Pancreas (tissue), 10 donors: ENCODE results near the gene EVI2B. TPM values are rescaled to one million over a fixed set of nuclear protein-coding genes. Genes with fewer than 3 reads are reported as not detected.
"Not testable (repeated sequence)": the region's sequence is repeated elsewhere in the genome, so short reads cannot be mapped to it uniquely, and the experiment has no call there.

Source experiments
- ATAC-seq, 4 donors: fragments of 200-7000 bp; cut with Tn5 transposase; one replicate each; pipeline versions ENCODE4 v1.8.0 to v1.9.1; 2020; ENCODE audit warnings: mild to moderate bottlenecking in 4 of 4, moderate library complexity in 4 of 4
- DNase-seq, 6 donors: peaks; one replicate each; pipeline ENCODE4 v3.0.0-alpha.2; 2020
- FAIRE-seq: peaks from 2 replicates; lab custom pipeline; 2012; peaks lifted over from hg19 to GRCh38; lab: Jason Lieb, UNC
- H3K27ac ChIP-seq, 4 donors: fragments of 200-600 bp; sonication (generic); 1 replicate in 3 of 4; 2 replicates in 1 of 4; pipeline versions ENCODE4 v1.5.0 to v1.8.0; 2020
- H3K27me3 ChIP-seq, 4 donors: fragments of 200-600 bp; one replicate each; pipeline ENCODE4 v1.8.0; 2021
- H3K36me3 ChIP-seq, 3 donors: fragments of 200-600 bp; sonication (generic) in 1 of 3; one replicate each; pipeline versions ENCODE4 v1.5.0 to v1.8.0; 2020 to 2021
- H3K4me1 ChIP-seq, 3 donors: fragments of 200-600 bp; one replicate each; pipeline ENCODE4 v1.8.0; 2021
- H3K4me3 ChIP-seq, 4 donors: fragments of 200-600 bp; sonication (generic) in 2 of 4; one replicate each; pipeline versions ENCODE4 v1.5.0 to v1.8.0; 2020 to 2021
- H3K9me3 ChIP-seq, 4 donors: fragments of 200-600 bp; one replicate each; pipeline ENCODE4 v1.8.0; 2021
- WGBS, 2 donors: extraction: QIAGEN DNeasy Blood & Tissue Kit; methylation state at CpG; one replicate each; pipeline ENCODE4 v1.1.7; 2013; 5-methylcytosine and 5-hydroxymethylcytosine counted together
- intact Hi-C, 3 donors: fragments of 100-400 bp; cut with DNase I; formaldehyde crosslinking; loops; one replicate each; pipeline versions ENCODE4 v1.11.1 to v1.14.2; 2022
- polyA plus RNA-seq, 2 donors: library from polyadenylated mRNA; stranded (reverse); fragments of 200-250 nt; gene quantifications; one replicate each; pipeline ENCODE4 v1.2.3, GENCODE V29; 2013
- total RNA-seq, 6 donors: library from RNA; stranded (reverse); fragmentation: NEBNext Ultra II Directional in 4 of 6; extraction: Animal tissue kit (Norgen Biotek cat#: 25700) in 4 of 6; gene quantifications; one replicate each; pipeline versions ENCODE4 v1.2.1 to v1.2.4, GENCODE V29; 2021 to 2023
- TF ChIP-seq, protein P1 (sequence below), 4 donors: fragments of 200-600 bp; sonication (generic) in 3 of 4; IDR thresholded peaks; one replicate each; pipeline versions ENCODE4 v1.5.0 to v1.8.0; 2021; ENCODE audit warnings: antibody characterized with exemption in 4 of 4
- donor health status: healthy with polysubstance abuse.
- donor health status: DM: no; HTN: no; CAD: no; lungs with moderate emphysema.
- donor health status: DM: no; HTN: no; CAD: no.
- donor health status: control.
- donor health status: control.
- donor health status: Bipolar disorder and iron deficiency.
- donor health status: DM: yes; HTN: yes; CAD: no.
- donor health status: DM: no; HTN: no; CAD: no.
- donor health status: DM: no; HTN: no; CAD: no.
- donor health status: DM: yes; HTN: yes; CAD: no.

The EVI2B gene
- total and polyA plus RNA-seq, 8 donors: 0.12 to 10.7 (median 0.94) TPM

DNA sequence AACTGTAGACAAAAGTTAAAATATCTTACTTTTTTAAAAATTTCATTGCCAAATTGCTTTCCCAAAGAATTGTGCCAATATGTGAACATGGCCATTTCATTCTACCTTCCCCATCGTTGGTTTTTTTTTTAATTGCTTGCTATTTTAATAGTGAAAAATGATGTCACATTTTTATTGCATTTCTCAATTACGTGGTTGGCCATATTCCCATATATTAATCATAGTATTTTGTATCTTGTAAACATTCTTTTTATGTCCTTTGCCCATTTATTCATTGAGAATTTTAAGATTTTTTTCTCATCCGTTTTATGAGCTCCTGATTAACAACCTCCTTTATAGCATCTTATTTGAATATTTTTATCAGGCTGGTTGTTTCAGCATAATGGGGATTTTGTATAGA is 24.1 kb downstream of the EVI2B start:
- TF ChIP-seq, protein P1, sequence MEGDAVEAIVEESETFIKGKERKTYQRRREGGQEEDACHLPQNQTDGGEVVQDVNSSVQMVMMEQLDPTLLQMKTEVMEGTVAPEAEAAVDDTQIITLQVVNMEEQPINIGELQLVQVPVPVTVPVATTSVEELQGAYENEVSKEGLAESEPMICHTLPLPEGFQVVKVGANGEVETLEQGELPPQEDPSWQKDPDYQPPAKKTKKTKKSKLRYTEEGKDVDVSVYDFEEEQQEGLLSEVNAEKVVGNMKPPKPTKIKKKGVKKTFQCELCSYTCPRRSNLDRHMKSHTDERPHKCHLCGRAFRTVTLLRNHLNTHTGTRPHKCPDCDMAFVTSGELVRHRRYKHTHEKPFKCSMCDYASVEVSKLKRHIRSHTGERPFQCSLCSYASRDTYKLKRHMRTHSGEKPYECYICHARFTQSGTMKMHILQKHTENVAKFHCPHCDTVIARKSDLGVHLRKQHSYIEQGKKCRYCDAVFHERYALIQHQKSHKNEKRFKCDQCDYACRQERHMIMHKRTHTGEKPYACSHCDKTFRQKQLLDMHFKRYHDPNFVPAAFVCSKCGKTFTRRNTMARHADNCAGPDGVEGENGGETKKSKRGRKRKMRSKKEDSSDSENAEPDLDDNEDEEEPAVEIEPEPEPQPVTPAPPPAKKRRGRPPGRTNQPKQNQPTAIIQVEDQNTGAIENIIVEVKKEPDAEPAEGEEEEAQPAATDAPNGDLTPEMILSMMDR (IDR thresholded peaks at IDR 0.05): no peak
- Histone ChIP-seq H3K4me1 (no peaks in the 10 kb centered on the region), H3K27ac (no peak overlapping the region), H3K36me3 (peaks cover 0 to 4% (median 0%) of the 10 kb centered on the region in 3 donors), H3K4me3 (no peak overlapping the region), H3K9me3 (no peaks in the 10 kb centered on the region), H3K27me3 (no peaks in the 10 kb centered on the region)
- intact Hi-C loops: no loop called here
- WGBS, 2 donors: 71 to 72% methylated on average over 3 of the region's 3 CpGs
- FAIRE-seq: no peak
- ATAC-seq: no peak
- DNase-seq: no peak

DNA sequence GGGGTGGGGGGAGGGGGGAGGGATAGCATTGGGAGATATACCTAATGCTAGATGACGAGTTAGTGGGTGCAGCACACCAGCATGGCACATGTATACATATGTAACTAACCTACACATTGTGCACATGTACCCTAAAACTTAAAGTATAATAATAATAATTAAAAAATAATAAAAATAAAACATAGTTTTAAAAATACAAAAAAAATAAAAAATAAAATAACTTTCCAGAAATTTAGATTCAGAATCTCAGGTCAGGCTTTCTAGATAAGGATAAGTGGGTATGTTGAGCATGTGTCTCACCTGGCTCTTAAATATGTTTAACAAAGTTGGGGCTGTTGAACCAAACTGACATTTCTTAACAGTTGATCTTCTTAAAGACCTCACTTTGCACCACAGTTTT is 25.9 kb downstream of the EVI2B start:
- FAIRE-seq, H3K4me3 ChIP-seq, intact Hi-C loops, H3K27ac ChIP-seq, H3K4me1 ChIP-seq, DNase-seq, ATAC-seq, H3K36me3 ChIP-seq, H3K9me3 ChIP-seq, H3K27me3 ChIP-seq: not testable (repeated sequence)
- 57 to 100% methylated on average over 1 of the region's 1 CpG for WGBS, 2 donors

DNA sequence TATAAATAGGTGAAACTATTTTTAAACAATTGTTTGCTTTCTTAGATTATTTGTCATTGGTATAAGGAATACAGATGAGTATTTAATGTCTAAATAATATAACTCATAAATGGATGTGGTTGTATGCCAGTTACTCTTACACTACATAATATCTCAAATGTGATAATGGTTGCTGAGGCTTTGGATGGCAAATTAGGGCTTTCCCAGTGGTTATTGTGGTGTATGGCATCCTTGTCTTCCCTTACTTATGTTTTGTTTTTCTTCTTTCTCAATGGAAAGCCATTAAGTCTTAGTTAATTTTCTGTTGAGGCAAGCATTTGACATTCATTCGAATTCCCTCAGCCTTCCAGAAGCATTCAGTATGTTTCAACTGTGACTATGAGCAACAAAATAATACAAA is 27.3 kb downstream of the EVI2B start:
- no peaks in the 10 kb centered on the region for H3K9me3 ChIP-seq
- no peak overlapping the region for H3K4me3 ChIP-seq
- DNase-seq: no peak
- no peaks in the 10 kb centered on the region for H3K4me1 ChIP-seq
- H3K27ac ChIP-seq: no peak overlapping the region
- no peak for FAIRE-seq
- H3K27me3 ChIP-seq: no peaks in the 10 kb centered on the region
- TF ChIP-seq, protein P1 (IDR thresholded peaks at IDR 0.05): no peak
- H3K36me3 ChIP-seq: peaks cover 0 to 4% (median 0%) of the 10 kb centered on the region in 3 donors
- ATAC-seq: no peak
- intact Hi-C loops: no loop called here
- 83 to 91% methylated on average over 1 of the region's 1 CpG for WGBS, 2 donors

DNA sequence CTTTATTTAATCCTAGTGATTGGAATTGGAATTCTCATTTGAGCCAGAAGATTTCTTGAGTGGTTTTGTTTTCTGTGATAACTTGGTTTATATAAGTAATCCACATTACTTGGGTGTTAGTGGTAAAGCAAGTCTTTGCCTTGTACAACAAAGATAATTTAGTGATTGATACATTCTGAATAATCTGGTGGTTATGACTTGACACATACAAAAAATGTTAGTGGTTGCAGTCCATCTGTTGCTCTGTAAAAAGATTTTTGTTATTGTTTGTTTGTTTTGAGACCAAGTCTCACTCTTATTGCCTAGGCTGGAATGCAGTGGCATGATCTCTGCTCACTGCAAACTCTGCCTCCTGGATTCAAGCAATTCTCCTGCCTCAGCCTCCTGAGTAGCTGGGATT is 30.0 kb downstream of the EVI2B start:
- TF ChIP-seq, protein P1 (IDR thresholded peaks at IDR 0.05): no peak
- no peaks in the 10 kb centered on the region for H3K4me1 ChIP-seq
- FAIRE-seq: no peak
- no peak for ATAC-seq
- no peaks in the 10 kb centered on the region for H3K36me3 ChIP-seq
- H3K27me3 ChIP-seq: no peaks in the 10 kb centered on the region
- H3K9me3 ChIP-seq: no peaks in the 10 kb centered on the region
- no peak overlapping the region for H3K4me3 ChIP-seq
- no peak for DNase-seq
- no peak overlapping the region for H3K27ac ChIP-seq
- intact Hi-C loops: no loop called here

DNA sequence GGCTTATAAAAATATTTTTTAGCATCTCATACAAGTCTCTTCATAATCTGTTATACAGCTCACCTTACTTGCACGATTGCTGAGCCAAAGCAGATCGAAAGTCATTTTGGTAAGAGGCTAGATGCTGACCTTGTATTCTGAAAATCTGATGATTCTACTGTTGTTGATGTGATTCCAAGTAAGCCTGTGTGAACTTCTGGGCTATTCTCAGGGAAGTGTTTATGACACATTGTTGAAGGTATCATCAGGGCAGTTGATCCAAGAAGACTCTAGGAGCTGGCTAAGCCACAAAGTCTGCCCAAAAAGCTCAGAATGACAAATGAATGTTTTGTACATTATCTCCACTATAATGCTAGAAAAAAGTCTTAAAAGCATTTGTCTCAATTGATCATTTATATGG is 32.8 kb downstream of the EVI2B start:
- Histone ChIP-seq H3K27me3 (no peaks in the 10 kb centered on the region), H3K9me3 (no peaks in the 10 kb centered on the region), H3K27ac (no peak overlapping the region), H3K4me3 (no peak overlapping the region), H3K4me1 (no peaks in the 10 kb centered on the region), H3K36me3 (no peaks in the 10 kb centered on the region)
- intact Hi-C loops: no loop called here
- FAIRE-seq: no peak
- TF ChIP-seq, protein P1 (IDR thresholded peaks at IDR 0.05): no peak
- DNase-seq: no peak
- WGBS, 2 donors: 94 to 96% methylated on average over 2 of the region's 2 CpGs
- ATAC-seq: no peak
